Natural killer cell (primary cell): ENCODE measurements around the gene PRRG3. TPM values are rescaled to one million over a fixed set of nuclear protein-coding genes. Genes with fewer than 3 reads are reported as not detected.

Experiments used
- ATAC-seq, 3 donors: fragments of 150-1000 bp in 2 of 3; fragments of 200-7000 bp in 1 of 3; cut with Tn5 transposase; 1 replicate in 1 of 3; 2 replicates in 2 of 3; pipeline ENCODE4 v1.10.0; 2021; ENCODE audit warnings: mild to moderate bottlenecking in 2 of 3, moderate library complexity in 2 of 3
- DNase-seq, 2 donors: peaks; one replicate each; pipeline versions ENCODE4 v3.0.0 to v3.0.0-alpha.2; 2013 to 2021; ENCODE audit warnings: mixed read lengths in 1 of 2
- H3K27ac ChIP-seq: one replicate; pipeline ENCODE4 v1.5.1; 2013; ENCODE audit warnings: mild to moderate bottlenecking, low read length
- H3K27me3 ChIP-seq: one replicate; pipeline ENCODE4 v1.6.1; 2013; ENCODE audit warnings: low read length; ENCODE audit not compliant: control insufficient read depth, insufficient read depth
- H3K36me3 ChIP-seq: one replicate; pipeline ENCODE4 v1.6.1; 2013; ENCODE audit warnings: low read length; ENCODE audit not compliant: control insufficient read depth, insufficient read depth
- H3K4me1 ChIP-seq: one replicate; pipeline ENCODE4 v1.6.1; 2013; ENCODE audit warnings: low read length; ENCODE audit not compliant: control insufficient read depth, insufficient read depth
- H3K4me3 ChIP-seq: one replicate; pipeline ENCODE4 v1.5.1; 2013; ENCODE audit warnings: low read length
- H3K9me3 ChIP-seq: one replicate; pipeline ENCODE4 v1.6.1; 2013; ENCODE audit warnings: low read length; ENCODE audit not compliant: control insufficient read depth, insufficient read depth
- H3K27ac Mint-ChIP-seq, 2 donors: one replicate each; pipeline ENCODE4 v1.8.0; 2022; ENCODE audit warnings: mild to moderate bottlenecking in 2 of 2, mixed read lengths in 2 of 2, moderate library complexity in 1 of 2
- H3K27me3 Mint-ChIP-seq, 2 donors: one replicate each; pipeline ENCODE4 v1.8.0; 2022; ENCODE audit warnings: low read depth in 2 of 2, mixed read lengths in 2 of 2
- H3K36me3 Mint-ChIP-seq: one replicate; pipeline ENCODE4 v1.8.0; 2022; ENCODE audit warnings: mixed read lengths
- H3K4me1 Mint-ChIP-seq, 2 donors: one replicate each; pipeline ENCODE4 v1.8.0; 2022; ENCODE audit warnings: mixed read lengths in 2 of 2
- H3K4me3 Mint-ChIP-seq: one replicate; pipeline ENCODE4 v1.8.0; 2022; ENCODE audit warnings: mild to moderate bottlenecking, moderate library complexity, mixed read lengths
- H3K9me3 Mint-ChIP-seq, 2 donors: one replicate each; pipeline ENCODE4 v1.8.0; 2022; ENCODE audit warnings: mixed read lengths in 2 of 2
- CTCF ChIP-seq: fragments of 200-600 bp; IDR thresholded peaks from one replicate; pipeline ENCODE4 v1.8.0; 2022; ENCODE audit warnings: antibody characterized with exemption
- WGBS: methylation state at CpG from one replicate; pipeline ENCODE4 v1.1.7; 2013; ENCODE audit warnings: missing lambda C conversion rate; ENCODE audit not compliant: insufficient coverage; 5-methylcytosine and 5-hydroxymethylcytosine counted together
- intact Hi-C: fragments of 100-400 bp; cut with micrococcal nuclease; formaldehyde crosslinking; loops from one replicate; pipeline ENCODE4 v1.14.2; 2022
- total RNA-seq, 4 donors: library from RNA; stranded (reverse); fragments of 120-200 nt in 1 of 4; gene quantifications; one replicate each; pipeline versions ENCODE4 v1.2.3 to v1.2.4, GENCODE V29; 2013 to 2022

PRRG3 gene
- total RNA-seq, 3 donors from 2014 or later (not counting 1 experiment from before 2014, with no cell fraction given): not detected

- H3K4me1 ChIP-seq: no peaks in the 10 kb centered on the region
- no peaks in the 10 kb centered on the region for H3K9me3 ChIP-seq
- intact Hi-C loops: no loop called here
- no peaks in the 10 kb centered on the region for H3K27me3 ChIP-seq
- TF ChIP-seq CTCF: no peak
- no peak overlapping the region for H3K27ac ChIP-seq
- H3K4me3 ChIP-seq: no peak overlapping the region
- no peaks in the 10 kb centered on the region for H3K36me3 ChIP-seq
- H3K27ac Mint-ChIP-seq: no peak overlapping the region
- 79% methylated on average over 5 of the region's 5 CpGs for WGBS
- H3K4me3 Mint-ChIP-seq: no peak overlapping the region
- no peaks in the 10 kb centered on the region for H3K4me1 Mint-ChIP-seq
- DNase-seq: no peak
- peaks cover 3 to 8% of the 10 kb centered on the region in 2 donors for H3K27me3 Mint-ChIP-seq
- H3K9me3 Mint-ChIP-seq: no peaks in the 10 kb centered on the region
- no peaks in the 10 kb centered on the region for H3K36me3 Mint-ChIP-seq
- ATAC-seq: no peak
Measured at GRCh38 chrX:151726751-151727150, 31.5 kb downstream of the PRRG3 start.

GRCh38 chrX:151727346-151727745 lies 32.1 kb downstream of the PRRG3 start:
- WGBS: 88% methylated on average over 4 of the region's 4 CpGs
- H3K36me3 ChIP-seq: no peaks in the 10 kb centered on the region
- no peaks in the 10 kb centered on the region for H3K9me3 ChIP-seq
- H3K4me3 ChIP-seq: no peak overlapping the region
- Mint-ChIP-seq H3K4me3 (no peak overlapping the region), H3K36me3 (no peaks in the 10 kb centered on the region), H3K27ac (no peak overlapping the region), H3K4me1 (no peaks in the 10 kb centered on the region), H3K27me3 (peaks cover 3 to 13% of the 10 kb centered on the region in 2 donors), H3K9me3 (no peaks in the 10 kb centered on the region)
- intact Hi-C loops: no loop called here
- H3K27ac ChIP-seq: no peak overlapping the region
- no peaks in the 10 kb centered on the region for H3K4me1 ChIP-seq
- H3K27me3 ChIP-seq: no peaks in the 10 kb centered on the region
- DNase-seq (no peak), ATAC-seq (no peak)
- no peak for TF ChIP-seq CTCF

GRCh38 chrX:151729056-151729725 lies 33.9 kb downstream of the PRRG3 start:
- Histone ChIP-seq H3K27ac (no peak overlapping the region), H3K4me1 (no peaks in the 10 kb centered on the region), H3K4me3 (no peak overlapping the region), H3K36me3 (no peaks in the 10 kb centered on the region), H3K27me3 (no peaks in the 10 kb centered on the region), H3K9me3 (no peaks in the 10 kb centered on the region)
- Mint-ChIP-seq H3K4me1 (no peaks in the 10 kb centered on the region), H3K27me3 (peaks cover 6 to 21% of the 10 kb centered on the region in 2 donors), H3K27ac (no peak overlapping the region), H3K4me3 (no peak overlapping the region), H3K36me3 (no peaks in the 10 kb centered on the region), H3K9me3 (no peaks in the 10 kb centered on the region)
- intact Hi-C loops: no loop called here
- DNase-seq: no peak
- WGBS: 95% methylated on average over 2 of the region's 4 CpGs
- TF ChIP-seq CTCF: no peak
- no peak for ATAC-seq

- 77% methylated on average over 4 of the region's 4 CpGs for WGBS
- DNase-seq: no peak
- Histone ChIP-seq H3K9me3 (no peaks in the 10 kb centered on the region), H3K27ac (no peak within 1 kb of the TSS), H3K4me1 (no peaks in the 10 kb centered on the region), H3K36me3 (no peaks in the 10 kb centered on the region), H3K4me3 (no peak within 1 kb of the TSS), H3K27me3 (no peaks in the 10 kb centered on the region)
- intact Hi-C loops: no loop called here
- no peak within 1 kb of the TSS for H3K27ac Mint-ChIP-seq
- peaks cover 3 to 33% of the 10 kb centered on the region in 2 donors for H3K27me3 Mint-ChIP-seq
- H3K4me1 Mint-ChIP-seq: no peaks in the 10 kb centered on the region
- no peak within 1 kb of the TSS for H3K4me3 Mint-ChIP-seq
- no peaks in the 10 kb centered on the region for H3K36me3 Mint-ChIP-seq
- TF ChIP-seq CTCF: no peak
- H3K9me3 Mint-ChIP-seq: no peaks in the 10 kb centered on the region
- no peak for ATAC-seq
Measured at GRCh38 chrX:151734446-151734845, 39.2 kb downstream of the PRRG3 start, which contains the start of gene CNGA2. CNGA2 (plus strand) TSS chrX:151734746; CDS start chrX:151738484, 3,738 bp downstream.
